GM21515 (cell line): Measurements from ENCODE around the gene MUC5B.

Source experiments
- ATAC-seq: cut with Tn5 transposase; IDR thresholded peaks from one replicate; pipeline ENCODE4 v1.9.1; 2021; ENCODE audit not compliant: unreplicated experiment

Gene MUC5B

GRCh38 chr11:1278766-1279673, 56.2 kb downstream of the MUC5B start:
- ATAC-seq, result no peak

DNA sequence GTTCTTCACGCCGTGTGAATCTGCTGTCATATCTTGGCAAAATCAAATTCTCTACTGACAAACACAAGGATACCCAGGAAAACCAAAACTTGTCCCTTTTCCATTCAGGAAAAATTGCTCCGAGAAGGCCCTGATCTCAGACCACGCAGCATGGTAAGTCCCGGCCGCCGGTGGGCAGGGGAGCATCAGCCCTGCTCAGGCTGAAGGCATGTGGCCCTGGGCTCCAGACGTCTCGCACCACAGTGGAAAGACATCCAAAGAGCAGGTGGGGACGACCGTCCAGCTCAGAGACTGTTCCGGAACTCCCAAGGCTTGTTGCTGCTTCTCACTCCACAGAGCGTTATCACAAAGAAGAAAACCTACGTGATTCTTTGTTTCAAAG, 56.8 kb downstream of the MUC5B start:
- ATAC-seq, result no peak

- ATAC-seq, result no peak
Observed at GRCh38 chr11:1280116-1281035, 57.5 kb downstream of the MUC5B start.

- ATAC-seq, result no peak
Observed at GRCh38 chr11:1281326-1281973, 58.6 kb downstream of the MUC5B start.

- ATAC-seq, result no peak
Observed at GRCh38 chr11:1281974-1282365, 59.1 kb downstream of the MUC5B start.

DNA sequence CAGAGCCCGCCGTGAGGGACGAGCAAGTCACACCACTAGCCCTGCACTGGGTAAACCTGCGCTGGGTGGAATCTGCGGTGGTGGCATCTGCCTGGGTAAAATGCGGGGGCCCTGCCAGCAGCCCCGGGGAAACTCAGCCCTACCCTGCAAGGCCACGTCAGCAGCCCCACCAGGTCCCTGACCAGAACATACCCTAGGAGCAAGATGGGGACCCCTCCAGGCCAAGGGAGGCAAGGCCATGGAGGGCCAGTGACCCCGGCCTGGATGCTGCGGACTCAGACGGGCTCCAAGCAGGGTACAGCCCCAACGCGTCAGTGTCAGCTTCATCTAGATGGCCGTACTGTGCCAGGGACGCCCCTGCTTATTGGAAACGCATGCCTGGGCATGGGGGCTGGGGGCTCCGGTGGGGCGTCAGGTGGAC, 60.2 kb downstream of the MUC5B start:
- ATAC-seq, result no peak

DNA sequence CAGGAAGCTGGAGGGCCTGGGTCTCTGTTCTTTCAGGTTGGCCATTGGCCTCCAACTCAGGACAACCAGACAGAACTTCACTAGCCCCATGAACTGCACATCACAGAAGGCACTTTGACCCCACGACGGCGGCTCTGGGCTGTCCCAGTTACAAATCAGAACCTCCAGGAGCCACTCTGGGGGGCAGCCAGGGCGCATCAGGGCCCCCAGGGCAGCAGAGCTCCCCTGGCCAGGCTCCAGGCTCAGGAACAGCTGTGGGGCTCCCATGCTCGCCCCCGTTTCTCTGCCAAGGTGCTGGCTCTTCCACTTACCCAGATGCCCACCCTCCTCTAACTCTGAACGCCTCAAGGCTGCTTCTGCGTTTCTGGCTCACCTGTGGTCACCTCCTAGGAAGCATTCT, 61.0 kb downstream of the MUC5B start:
- ATAC-seq, result no peak

GRCh38 chr11:1285316-1285744, 62.5 kb downstream of the MUC5B start:
- ATAC-seq, result no peak

- no peak for ATAC-seq
Observed at GRCh38 chr11:1285876-1286275, 63.0 kb downstream of the MUC5B start.

- no peak for ATAC-seq
Observed at GRCh38 chr11:1287928-1288327, 65.1 kb downstream of the MUC5B start.

DNA sequence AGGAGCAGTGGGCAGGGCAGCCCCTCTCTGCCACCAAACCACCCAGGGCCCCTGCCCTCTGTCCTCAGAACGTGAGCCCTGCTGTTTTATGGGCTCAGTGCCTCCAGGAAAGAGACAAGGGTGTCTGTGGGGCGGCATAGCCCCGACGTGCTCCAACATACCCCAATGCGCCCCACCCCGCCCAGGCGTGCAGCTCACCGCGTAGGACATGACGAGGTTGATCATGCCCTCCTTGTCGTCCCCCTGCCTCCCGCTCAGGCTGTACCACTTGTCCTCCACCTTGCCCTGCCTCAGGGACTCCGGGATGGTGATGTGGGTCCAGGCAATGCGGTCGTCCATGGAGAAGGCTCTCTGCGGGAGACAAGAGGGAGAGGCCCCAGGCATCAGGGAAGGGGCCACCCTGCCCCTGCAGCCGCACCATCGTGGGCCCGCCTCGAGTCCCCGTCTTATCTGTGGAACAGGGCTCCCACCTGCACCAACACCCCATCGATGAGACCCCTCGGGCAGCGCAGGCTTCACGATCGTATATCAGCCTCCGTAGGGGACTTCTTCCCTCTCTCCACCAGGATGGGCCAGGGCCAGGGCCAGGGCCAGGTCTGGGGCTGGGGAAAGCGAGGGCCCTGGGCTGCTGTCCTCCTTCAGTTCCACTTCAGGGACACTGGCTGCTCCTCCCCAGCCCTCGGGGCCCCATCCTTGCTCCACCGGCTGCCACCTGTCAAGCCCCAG, 65.7 kb downstream of the MUC5B start:
- no peak for ATAC-seq

- no peak for ATAC-seq
Observed at GRCh38 chr11:1289211-1289935, 66.5 kb downstream of the MUC5B start.

GRCh38 chr11:1290052-1291040, 67.5 kb downstream of the MUC5B start:
- no peak for ATAC-seq

GRCh38 chr11:1291295-1292017, 68.6 kb downstream of the MUC5B start:
- ATAC-seq, result no peak

- no peak for ATAC-seq
Observed at GRCh38 chr11:1292018-1292643, 69.3 kb downstream of the MUC5B start.

DNA sequence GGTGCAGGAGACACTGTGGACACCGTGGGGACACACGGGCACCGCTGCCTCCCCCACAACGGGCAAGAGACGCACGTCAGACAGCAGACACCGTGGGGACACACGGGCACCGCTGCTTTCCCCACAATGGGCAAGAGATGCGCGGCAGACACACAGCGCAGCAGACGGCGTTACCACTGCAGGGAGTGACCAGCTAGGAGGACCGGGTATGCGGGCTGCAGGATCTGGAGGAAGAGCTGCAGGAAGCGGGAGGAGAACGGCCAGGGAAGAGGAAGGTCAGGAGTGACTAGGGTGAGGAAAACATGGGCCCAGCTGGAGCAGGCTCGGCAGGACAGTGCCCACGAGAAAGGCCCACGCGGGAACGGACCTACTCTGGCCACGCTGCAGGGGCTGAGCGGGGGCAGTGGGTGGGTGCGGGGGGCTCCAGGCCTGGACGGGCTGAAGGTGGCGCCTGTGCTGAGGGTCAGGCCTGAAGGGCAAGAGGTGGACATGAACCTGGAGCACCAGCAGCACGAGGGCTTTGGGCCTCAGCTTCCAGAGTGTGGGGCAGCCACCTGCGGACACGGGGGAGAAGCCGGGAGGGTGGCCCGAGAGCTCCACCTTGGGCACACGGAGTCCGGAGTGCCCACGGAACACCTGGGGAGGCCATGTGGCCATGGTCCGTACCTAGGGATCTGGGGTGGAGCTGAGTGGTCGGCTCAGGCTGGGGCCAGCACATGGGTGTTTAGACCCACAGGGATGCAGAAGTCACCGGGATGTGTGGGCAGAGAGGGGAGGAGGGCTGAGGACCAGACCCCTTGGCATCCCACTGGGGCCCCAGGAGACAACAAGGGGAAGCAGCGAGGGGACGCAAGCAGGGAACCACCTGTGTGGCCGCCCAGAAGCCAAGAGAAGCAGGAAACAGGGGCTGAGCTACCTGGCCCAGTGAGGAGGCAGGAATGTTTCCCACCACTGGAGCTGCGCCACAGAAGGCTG, 70.1 kb downstream of the MUC5B start:
- ATAC-seq, result no peak

DNA sequence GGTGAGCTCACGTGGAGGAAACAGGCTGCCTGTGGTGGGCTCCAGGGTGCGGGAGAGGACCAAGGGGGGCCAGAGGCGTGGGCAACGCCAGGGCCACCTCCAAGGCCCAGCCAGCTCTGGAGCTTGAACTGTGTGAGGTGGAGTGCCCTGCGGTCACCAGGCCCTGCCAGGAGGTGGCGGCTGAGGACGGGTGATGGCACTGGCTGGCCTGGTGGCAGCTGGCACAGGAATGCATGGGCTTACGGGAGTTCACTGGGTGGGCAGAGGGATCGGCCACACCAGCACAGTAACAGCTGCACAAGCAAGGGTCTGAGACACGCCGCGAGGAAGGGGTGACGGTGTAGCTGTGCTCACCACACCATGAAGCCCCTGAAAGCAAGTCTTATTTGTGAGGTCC, 70.8 kb downstream of the MUC5B start:
- no peak for ATAC-seq
